Natural killer cell (primary cell): ENCODE results near the gene GYS1. TPM values are rescaled to one million over a fixed set of nuclear protein-coding genes. Genes with fewer than 3 reads are reported as not detected.

Experiments
- ATAC-seq, 3 donors: fragments of 150-1000 bp in 2 of 3; fragments of 200-7000 bp in 1 of 3; cut with Tn5 transposase; 1 replicate in 1 of 3; 2 replicates in 2 of 3; pipeline ENCODE4 v1.10.0; 2021; ENCODE audit warnings: mild to moderate bottlenecking in 2 of 3, moderate library complexity in 2 of 3
- DNase-seq, 2 donors: peaks; one replicate each; pipeline versions ENCODE4 v3.0.0 to v3.0.0-alpha.2; 2013 to 2021; ENCODE audit warnings: mixed read lengths in 1 of 2
- H3K27ac ChIP-seq: one replicate; pipeline ENCODE4 v1.5.1; 2013; ENCODE audit warnings: mild to moderate bottlenecking, low read length
- H3K27me3 ChIP-seq: one replicate; pipeline ENCODE4 v1.6.1; 2013; ENCODE audit warnings: low read length; ENCODE audit not compliant: control insufficient read depth, insufficient read depth
- H3K36me3 ChIP-seq: one replicate; pipeline ENCODE4 v1.6.1; 2013; ENCODE audit warnings: low read length; ENCODE audit not compliant: control insufficient read depth, insufficient read depth
- H3K4me1 ChIP-seq: one replicate; pipeline ENCODE4 v1.6.1; 2013; ENCODE audit warnings: low read length; ENCODE audit not compliant: control insufficient read depth, insufficient read depth
- H3K4me3 ChIP-seq: one replicate; pipeline ENCODE4 v1.5.1; 2013; ENCODE audit warnings: low read length
- H3K9me3 ChIP-seq: one replicate; pipeline ENCODE4 v1.6.1; 2013; ENCODE audit warnings: low read length; ENCODE audit not compliant: control insufficient read depth, insufficient read depth
- H3K27ac Mint-ChIP-seq, 2 donors: one replicate each; pipeline ENCODE4 v1.8.0; 2022; ENCODE audit warnings: mild to moderate bottlenecking in 2 of 2, mixed read lengths in 2 of 2, moderate library complexity in 1 of 2
- H3K27me3 Mint-ChIP-seq, 2 donors: one replicate each; pipeline ENCODE4 v1.8.0; 2022; ENCODE audit warnings: low read depth in 2 of 2, mixed read lengths in 2 of 2
- H3K36me3 Mint-ChIP-seq: one replicate; pipeline ENCODE4 v1.8.0; 2022; ENCODE audit warnings: mixed read lengths
- H3K4me1 Mint-ChIP-seq, 2 donors: one replicate each; pipeline ENCODE4 v1.8.0; 2022; ENCODE audit warnings: mixed read lengths in 2 of 2
- H3K4me3 Mint-ChIP-seq: one replicate; pipeline ENCODE4 v1.8.0; 2022; ENCODE audit warnings: mild to moderate bottlenecking, moderate library complexity, mixed read lengths
- H3K9me3 Mint-ChIP-seq, 2 donors: one replicate each; pipeline ENCODE4 v1.8.0; 2022; ENCODE audit warnings: mixed read lengths in 2 of 2
- CTCF ChIP-seq: fragments of 200-600 bp; IDR thresholded peaks from one replicate; pipeline ENCODE4 v1.8.0; 2022; ENCODE audit warnings: antibody characterized with exemption
- WGBS: methylation state at CpG from one replicate; pipeline ENCODE4 v1.1.7; 2013; ENCODE audit warnings: missing lambda C conversion rate; ENCODE audit not compliant: insufficient coverage; 5-methylcytosine and 5-hydroxymethylcytosine counted together
- intact Hi-C: fragments of 100-400 bp; cut with micrococcal nuclease; formaldehyde crosslinking; loops from one replicate; pipeline ENCODE4 v1.14.2; 2022
- total RNA-seq, 4 donors: library from RNA; stranded (reverse); fragments of 120-200 nt in 1 of 4; gene quantifications; one replicate each; pipeline versions ENCODE4 v1.2.3 to v1.2.4, GENCODE V29; 2013 to 2022

GYS1 gene
- total RNA-seq, 3 donors from 2014 or later (not counting 1 experiment from before 2014, with no cell fraction given), result 31.6 to 34.5 (median 34.4) TPM

GRCh38 chr19:48953990-48954594, 39.0 kb downstream of the GYS1 start:
- TF ChIP-seq CTCF, result no peak

GRCh38 chr19:48953141-48953540, 40.0 kb downstream of the GYS1 start:
- intact Hi-C loops, result no loop called here
- Mint-ChIP-seq H3K36me3 (no peaks in the 10 kb centered on the region), H3K9me3 (no peaks in the 10 kb centered on the region), H3K27ac (no peak overlapping the region), H3K4me1 (peaks cover 14 to 20% of the 10 kb centered on the region in 2 donors), H3K4me3 (no peak overlapping the region), H3K27me3 (no peaks in the 10 kb centered on the region)
- Histone ChIP-seq H3K27ac (no peak overlapping the region), H3K36me3 (no peaks in the 10 kb centered on the region), H3K9me3 (no peaks in the 10 kb centered on the region), H3K4me1 (peaks cover 18% of the 10 kb centered on the region), H3K4me3 (no peak overlapping the region), H3K27me3 (no peaks in the 10 kb centered on the region)
- DNase-seq (no peak), ATAC-seq (no peak)
- TF ChIP-seq CTCF, result no peak
- WGBS, result 91% methylated on average over 4 of the region's 4 CpGs

More at GRCh38 chr19:48953990-48954594, 39.0 kb downstream of the GYS1 start:
- ATAC-seq, result peak in 1 of 3 donors; percentile 12
- intact Hi-C loops, result loop anchor here (1.0 kb wide), 1 partner anchor 11 kb away; the partner anchor contains the start of gene FTL
- Mint-ChIP-seq H3K4me1 (peaks cover 14 to 20% of the 10 kb centered on the region in 2 donors), H3K36me3 (no peaks in the 10 kb centered on the region), H3K9me3 (no peaks in the 10 kb centered on the region), H3K27ac (peak overlapping the region; percentile 79 to 85), H3K27me3 (no peaks in the 10 kb centered on the region), H3K4me3 (peak overlapping the region; percentile 93)
- Histone ChIP-seq H3K4me1 (peaks cover 18% of the 10 kb centered on the region), H3K4me3 (peak overlapping the region; percentile 100), H3K9me3 (no peaks in the 10 kb centered on the region), H3K27me3 (no peaks in the 10 kb centered on the region), H3K27ac (no peak overlapping the region), H3K36me3 (no peaks in the 10 kb centered on the region)
- no peak for DNase-seq
- 81% methylated on average over 11 of the region's 11 CpGs for WGBS

GRCh38 chr19:48950830-48951519, 42.1 kb downstream of the GYS1 start:
- H3K27ac Mint-ChIP-seq, result no peak overlapping the region
- 78% methylated on average over 9 of the region's 9 CpGs for WGBS

More at GRCh38 chr19:48950830-48951519, 42.1 kb downstream of the GYS1 start:
- intact Hi-C loops, result no loop called here
- H3K27ac ChIP-seq, result no peak overlapping the region
- H3K4me1 ChIP-seq, result peaks cover 16% of the 10 kb centered on the region
- H3K9me3 ChIP-seq, result no peaks in the 10 kb centered on the region
- no peaks in the 10 kb centered on the region for H3K36me3 ChIP-seq
- TF ChIP-seq CTCF, result no peak
- no peaks in the 10 kb centered on the region for H3K36me3 Mint-ChIP-seq
- no peak overlapping the region for H3K4me3 ChIP-seq
- no peak for DNase-seq
- no peaks in the 10 kb centered on the region for H3K27me3 Mint-ChIP-seq
- peaks cover 9 to 11% of the 10 kb centered on the region in 2 donors for H3K4me1 Mint-ChIP-seq
- H3K4me3 Mint-ChIP-seq, result no peak overlapping the region
- H3K27me3 ChIP-seq, result no peaks in the 10 kb centered on the region
- H3K9me3 Mint-ChIP-seq, result no peaks in the 10 kb centered on the region
- ATAC-seq, result no peak
